ENCODE results near the gene CLEC18A. TPM values are rescaled to one million over a fixed set of nuclear protein-coding genes. Genes with fewer than 3 reads are reported as not detected.

The CLEC18A gene
- total RNA-seq, 4 donors from 2014 or later: 0.48 to 2.7 (median 1.4) TPM

DNA sequence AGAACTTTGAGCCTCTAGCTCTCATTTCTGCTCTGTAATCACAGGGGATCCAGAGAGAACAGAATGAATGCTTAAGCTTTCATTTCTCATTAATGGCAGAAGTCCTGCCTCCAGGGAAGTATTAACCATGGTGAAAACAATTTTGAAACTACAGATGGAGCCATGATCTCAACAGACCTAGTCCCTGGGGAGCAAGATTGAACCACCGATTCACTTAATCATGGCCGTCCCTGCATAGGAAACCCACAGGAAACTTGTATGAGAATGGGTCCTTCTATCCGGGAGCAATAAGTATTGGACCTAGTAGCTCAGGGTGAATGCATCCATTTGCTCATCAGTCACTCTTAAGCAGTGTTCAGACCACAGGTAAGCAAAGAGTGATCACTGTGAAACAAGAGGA is 40.2 kb upstream of the CLEC18A start:
- no peak for ATAC-seq (ENCODE audit: low FRiP score)
- TF ChIP-seq, protein P1, sequence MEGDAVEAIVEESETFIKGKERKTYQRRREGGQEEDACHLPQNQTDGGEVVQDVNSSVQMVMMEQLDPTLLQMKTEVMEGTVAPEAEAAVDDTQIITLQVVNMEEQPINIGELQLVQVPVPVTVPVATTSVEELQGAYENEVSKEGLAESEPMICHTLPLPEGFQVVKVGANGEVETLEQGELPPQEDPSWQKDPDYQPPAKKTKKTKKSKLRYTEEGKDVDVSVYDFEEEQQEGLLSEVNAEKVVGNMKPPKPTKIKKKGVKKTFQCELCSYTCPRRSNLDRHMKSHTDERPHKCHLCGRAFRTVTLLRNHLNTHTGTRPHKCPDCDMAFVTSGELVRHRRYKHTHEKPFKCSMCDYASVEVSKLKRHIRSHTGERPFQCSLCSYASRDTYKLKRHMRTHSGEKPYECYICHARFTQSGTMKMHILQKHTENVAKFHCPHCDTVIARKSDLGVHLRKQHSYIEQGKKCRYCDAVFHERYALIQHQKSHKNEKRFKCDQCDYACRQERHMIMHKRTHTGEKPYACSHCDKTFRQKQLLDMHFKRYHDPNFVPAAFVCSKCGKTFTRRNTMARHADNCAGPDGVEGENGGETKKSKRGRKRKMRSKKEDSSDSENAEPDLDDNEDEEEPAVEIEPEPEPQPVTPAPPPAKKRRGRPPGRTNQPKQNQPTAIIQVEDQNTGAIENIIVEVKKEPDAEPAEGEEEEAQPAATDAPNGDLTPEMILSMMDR (IDR thresholded peaks at IDR 0.05): no peak
- DNase-seq (ENCODE audit: low spot score): no peak

DNA sequence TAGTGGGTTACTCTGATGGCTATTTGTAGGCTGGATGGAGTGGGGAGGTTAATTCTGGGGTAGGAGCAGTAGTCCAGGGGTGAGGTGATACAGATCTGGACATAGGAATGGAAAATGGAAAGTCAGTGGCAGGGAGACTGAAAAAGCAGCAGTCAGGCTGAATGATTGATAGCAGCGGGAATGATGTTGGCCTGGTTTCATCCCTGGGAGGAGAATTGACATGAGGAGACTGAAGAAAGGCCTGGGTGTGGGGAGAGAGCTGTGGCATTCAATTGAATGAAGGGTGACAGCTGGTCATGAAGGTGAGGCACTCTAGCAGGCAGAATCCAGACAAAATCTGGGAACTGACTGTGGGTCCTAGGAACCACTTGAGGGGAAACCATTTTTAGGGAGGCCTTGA is 34.7 kb upstream of the CLEC18A start:
- TF ChIP-seq, protein P1 (IDR thresholded peaks at IDR 0.05): no peak
- DNase-seq (ENCODE audit: low spot score) (no peak), ATAC-seq (ENCODE audit: low FRiP score) (no peak)

DNA sequence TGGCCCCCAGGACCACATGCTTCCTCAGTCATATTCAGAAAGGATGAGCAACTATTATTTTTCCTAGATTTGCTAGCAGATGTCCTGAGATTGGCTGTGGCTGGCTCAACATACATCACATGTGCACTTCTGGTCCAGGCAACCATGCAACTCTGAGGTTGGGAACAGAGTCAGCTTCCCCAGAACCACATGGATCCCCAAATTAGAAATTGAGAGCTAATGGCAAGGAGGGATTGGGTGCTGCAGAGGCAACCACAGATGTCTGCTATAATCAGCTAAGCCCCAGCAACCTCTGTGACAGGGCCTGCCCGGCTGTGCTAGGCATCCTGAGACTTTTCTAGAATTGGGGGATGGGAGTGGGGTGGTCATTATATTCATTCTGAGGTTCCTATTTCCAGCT is 33.8 kb upstream of the CLEC18A start:
- TF ChIP-seq, protein P1 (IDR thresholded peaks at IDR 0.05): no peak
- DNase-seq (ENCODE audit: low spot score) (no peak), ATAC-seq (ENCODE audit: low FRiP score) (peak; percentile 22)

DNA sequence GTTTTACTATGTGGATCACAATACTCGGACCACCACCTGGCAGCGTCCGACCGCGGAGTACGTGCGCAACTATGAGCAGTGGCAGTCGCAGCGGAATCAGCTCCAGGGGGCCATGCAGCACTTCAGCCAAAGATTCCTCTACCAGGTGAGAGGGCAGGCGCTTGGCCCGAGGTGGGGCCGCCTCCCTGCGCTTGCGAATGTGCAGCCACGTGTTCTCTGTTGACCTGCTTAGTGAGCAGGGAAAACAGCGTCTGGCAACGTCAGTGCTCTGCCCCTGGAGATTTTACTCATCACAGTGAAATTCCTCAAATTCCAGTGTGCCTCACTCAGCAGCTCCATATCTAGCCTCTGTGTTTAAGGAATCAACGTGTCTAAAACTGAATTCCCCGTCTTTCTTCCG is 33.4 kb upstream of the CLEC18A start:
- ATAC-seq (ENCODE audit: low FRiP score): peak; percentile 97
- DNase-seq (ENCODE audit: low spot score): peak; percentile 35
- TF ChIP-seq, protein P1 (IDR thresholded peaks at IDR 0.05): no peak

DNA sequence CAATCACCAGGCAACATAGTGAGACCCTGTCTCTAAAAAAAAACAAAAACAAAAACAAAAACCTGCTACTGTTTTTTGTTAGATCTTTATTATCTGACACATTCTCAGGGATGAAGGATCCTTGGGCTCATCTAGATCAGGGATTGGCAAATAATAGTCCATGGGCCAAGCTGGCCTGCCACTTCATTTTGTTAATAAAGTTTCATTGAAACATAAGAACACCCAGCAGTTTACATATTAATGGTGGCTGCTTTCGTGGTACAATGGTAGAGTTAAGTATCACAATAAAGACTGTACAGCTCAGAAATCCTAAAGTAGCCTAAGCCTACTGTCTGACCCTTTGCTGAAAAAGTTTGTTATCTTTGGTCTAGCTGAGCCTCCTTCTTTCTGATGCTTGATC is 32.9 kb upstream of the CLEC18A start:
- ATAC-seq (ENCODE audit: low FRiP score): no peak
- TF ChIP-seq, protein P1 (IDR thresholded peaks at IDR 0.05): no peak
- no peak for DNase-seq (ENCODE audit: low spot score)

DNA sequence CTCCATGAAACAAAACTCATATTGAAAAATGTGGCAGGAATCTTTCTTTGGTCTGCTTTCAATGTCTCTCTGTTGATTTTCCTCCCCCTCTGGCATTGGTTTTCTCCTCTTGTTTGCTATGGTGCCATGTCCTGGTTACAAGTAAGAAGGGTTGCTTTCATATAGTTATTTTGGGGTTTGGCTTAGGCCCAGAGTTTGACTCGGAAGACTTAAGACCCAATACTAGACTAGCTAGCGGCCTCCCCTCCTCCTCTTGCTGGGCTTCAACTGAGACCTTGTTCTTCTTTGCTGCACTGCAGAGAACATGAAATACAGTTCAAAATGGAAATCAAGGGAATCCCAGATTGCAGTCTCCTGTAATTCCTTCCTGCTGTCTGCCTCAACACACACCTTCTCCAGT is 30.0 kb upstream of the CLEC18A start:
- DNase-seq (ENCODE audit: low spot score): no peak
- no peak for ATAC-seq (ENCODE audit: low FRiP score)
- TF ChIP-seq, protein P1 (IDR thresholded peaks at IDR 0.05): no peak

DNA sequence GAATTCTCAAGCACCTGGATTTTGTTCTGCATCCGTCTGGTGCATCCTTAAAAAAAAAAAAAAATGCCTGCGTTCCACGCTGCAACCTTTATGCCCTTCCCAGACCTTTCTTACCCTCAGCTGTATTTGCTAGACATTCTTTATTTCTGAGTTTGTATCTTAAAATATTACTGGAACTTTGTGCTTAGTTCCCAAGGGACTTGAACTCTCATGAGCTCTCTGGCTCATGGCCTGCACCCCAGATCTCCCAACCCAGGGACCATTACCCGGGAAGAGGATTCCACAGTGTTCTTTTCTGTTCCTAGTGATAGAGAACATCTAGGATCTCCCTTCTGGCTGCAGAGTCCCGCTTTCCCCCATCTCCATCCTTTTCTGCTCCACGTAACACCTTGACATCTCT is 28.9 kb upstream of the CLEC18A start:
- no peak for DNase-seq (ENCODE audit: low spot score)
- TF ChIP-seq, protein P1 (IDR thresholded peaks at IDR 0.05): no peak

More for the DNA sequence above, 28.9 kb upstream of the CLEC18A start:
- no peak for ATAC-seq (ENCODE audit: low FRiP score)
